SK-N-SH treated with all-trans-retinoic acid at 6 μM for 48 hours (cell line): Measurements from ENCODE around the gene RIT1.

ENCODE experiments used
- ATAC-seq: fragments of 200-7000 bp; cut with Tn5 transposase; 3 replicates; pipeline ENCODE4 v1.9.1; 2020; ENCODE audit warnings: mild to moderate bottlenecking, moderate library complexity
- ARNTL ChIP-seq: fragments of 450-650 bp; formaldehyde crosslinking; IDR thresholded peaks from 2 replicates; pipeline ENCODE4 v1.5.0; 2020; ENCODE audit warnings: low read depth, mild to moderate bottlenecking, moderate library complexity, borderline replicate concordance
- BACH2 ChIP-seq: fragments of 250-450 bp; sonication (Bioruptor Pico); IDR thresholded peaks from 2 replicates; pipeline ENCODE4 v1.9.0; 2021; ENCODE audit warnings: mild to moderate bottlenecking, borderline replicate concordance
- CSDC2 ChIP-seq: fragments of 250-450 bp; sonication (Bioruptor Pico); IDR thresholded peaks from 2 replicates; pipeline ENCODE4 v1.5.0; 2020; ENCODE audit warnings: mild to moderate bottlenecking, moderate library complexity
- GLIS3 ChIP-seq: fragments of 250-450 bp; sonication (Bioruptor Pico); IDR thresholded peaks from 2 replicates; pipeline ENCODE4 v1.5.0; 2020; ENCODE audit warnings: mild to moderate bottlenecking, moderate library complexity
- ISL1 ChIP-seq: fragments of 250-450 bp; sonication (Bioruptor Pico); IDR thresholded peaks from 2 replicates; pipeline ENCODE4 v2.1.2; 2022; ENCODE audit warnings: mild to moderate bottlenecking, moderate library complexity
- OSR1 ChIP-seq: fragments of 250-450 bp; sonication (Bioruptor Pico); IDR thresholded peaks from 2 replicates; pipeline ENCODE4 v1.8.0; 2022; ENCODE audit warnings: moderate library complexity, mild to moderate bottlenecking, inconsistent platforms
- PPARA ChIP-seq: fragments of 250-450 bp; sonication (Bioruptor Pico); IDR thresholded peaks from 2 replicates; pipeline ENCODE4 v1.5.0; 2020; ENCODE audit warnings: mild to moderate bottlenecking, borderline replicate concordance
- RARB ChIP-seq: fragments of 250-450 bp; sonication (Bioruptor Pico); IDR thresholded peaks from 2 replicates; pipeline ENCODE4 v1.8.0; 2021; ENCODE audit warnings: mild to moderate bottlenecking, moderate library complexity
- SNAI2 ChIP-seq: fragments of 250-450 bp; sonication (Bioruptor Pico); IDR thresholded peaks from 2 replicates; pipeline ENCODE4 v1.5.0; 2020; ENCODE audit warnings: mild to moderate bottlenecking, moderate library complexity
- TCF4 ChIP-seq: fragments of 250-450 bp; sonication (Bioruptor Pico); IDR thresholded peaks from 2 replicates; pipeline ENCODE4 v1.8.0; 2021; ENCODE audit warnings: mild to moderate bottlenecking, moderate library complexity, borderline replicate concordance
- ZFP3 ChIP-seq: fragments of 250-450 bp; sonication (Bioruptor Pico); IDR thresholded peaks from 2 replicates; pipeline ENCODE4 v1.5.0; 2020; ENCODE audit warnings: mild to moderate bottlenecking, moderate library complexity
- ZFP30 ChIP-seq: fragments of 450-650 bp; formaldehyde crosslinking; IDR thresholded peaks from 2 replicates; pipeline ENCODE4 v1.5.0; 2022; ENCODE audit warnings: mild to moderate bottlenecking, moderate library complexity
- ZNF565 ChIP-seq: fragments of 450-650 bp; formaldehyde crosslinking; conservative IDR thresholded peaks from 2 replicates; pipeline ENCODE4 v1.5.0; 2020; ENCODE audit warnings: low read depth, mild to moderate bottlenecking, moderate library complexity
- ZNF70 ChIP-seq: fragments of 450-650 bp; formaldehyde crosslinking; IDR thresholded peaks from 2 replicates; pipeline ENCODE4 v1.5.0; 2020; ENCODE audit warnings: mild to moderate bottlenecking, moderate library complexity
- ZNF8 ChIP-seq: fragments of 450-650 bp; formaldehyde crosslinking; IDR thresholded peaks from 2 replicates; pipeline ENCODE4 v1.5.0; 2020; ENCODE audit warnings: mild to moderate bottlenecking, moderate library complexity
- TF ChIP-seq, protein P1 (sequence below): fragments of 250-450 bp; sonication (Bioruptor Pico); IDR thresholded peaks from 2 replicates; pipeline ENCODE4 v1.5.0; 2020; ENCODE audit warnings: mild to moderate bottlenecking, moderate library complexity
- TF ChIP-seq, protein P2 (sequence below): fragments of 250-450 bp; sonication (Bioruptor Pico); IDR thresholded peaks from 2 replicates; pipeline ENCODE4 v1.8.0; 2021; ENCODE audit warnings: low read depth, mild to moderate bottlenecking, moderate library complexity, borderline replicate concordance
- TF ChIP-seq, protein P3 (sequence below): fragments of 250-450 bp; sonication (Bioruptor Pico); IDR thresholded peaks from 2 replicates; pipeline ENCODE4 v1.5.1; 2021; ENCODE audit warnings: mild to moderate bottlenecking, moderate library complexity
- TF ChIP-seq, protein P4 (sequence below): fragments of 250-450 bp; sonication (Bioruptor Pico); IDR thresholded peaks from 2 replicates; pipeline ENCODE4 v1.8.0; 2020; ENCODE audit warnings: mild to moderate bottlenecking, moderate library complexity, borderline replicate concordance

RIT1 gene

DNA sequence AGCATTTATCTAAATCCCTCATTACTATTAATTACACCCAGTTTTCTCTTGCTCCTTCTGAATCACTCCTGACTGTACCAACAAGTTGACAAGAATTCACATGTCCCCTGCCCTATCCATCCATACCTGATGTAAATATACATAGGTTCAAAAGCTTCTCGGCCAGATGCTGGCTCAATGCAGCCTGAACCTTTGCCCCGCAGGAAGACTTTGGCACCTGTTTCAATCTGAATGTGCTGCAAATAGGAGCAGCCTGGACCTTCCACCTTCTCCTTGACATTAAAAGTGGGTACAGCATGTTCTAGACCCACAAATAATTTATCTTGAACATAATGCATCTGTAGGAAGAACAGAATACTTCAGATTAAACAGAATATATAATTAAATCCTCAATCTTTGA is 14.4 kb upstream of the RIT1 start:
- TF ChIP-seq CSDC2 (CRISPR knock-in tag) (no peak), ZFP3 (CRISPR knock-in tag) (no peak), ZNF70 (no peak), ZNF565 (no peak), OSR1 (CRISPR knock-in tag) (no peak), SNAI2 (CRISPR knock-in tag) (no peak), ARNTL (CRISPR knock-in tag) (no peak), RARB (CRISPR knock-in tag) (no peak), ISL1 (CRISPR knock-in tag) (no peak), TCF4 (CRISPR knock-in tag) (no peak), ZNF8 (CRISPR knock-in tag) (no peak)
- TF ChIP-seq, protein P1, sequence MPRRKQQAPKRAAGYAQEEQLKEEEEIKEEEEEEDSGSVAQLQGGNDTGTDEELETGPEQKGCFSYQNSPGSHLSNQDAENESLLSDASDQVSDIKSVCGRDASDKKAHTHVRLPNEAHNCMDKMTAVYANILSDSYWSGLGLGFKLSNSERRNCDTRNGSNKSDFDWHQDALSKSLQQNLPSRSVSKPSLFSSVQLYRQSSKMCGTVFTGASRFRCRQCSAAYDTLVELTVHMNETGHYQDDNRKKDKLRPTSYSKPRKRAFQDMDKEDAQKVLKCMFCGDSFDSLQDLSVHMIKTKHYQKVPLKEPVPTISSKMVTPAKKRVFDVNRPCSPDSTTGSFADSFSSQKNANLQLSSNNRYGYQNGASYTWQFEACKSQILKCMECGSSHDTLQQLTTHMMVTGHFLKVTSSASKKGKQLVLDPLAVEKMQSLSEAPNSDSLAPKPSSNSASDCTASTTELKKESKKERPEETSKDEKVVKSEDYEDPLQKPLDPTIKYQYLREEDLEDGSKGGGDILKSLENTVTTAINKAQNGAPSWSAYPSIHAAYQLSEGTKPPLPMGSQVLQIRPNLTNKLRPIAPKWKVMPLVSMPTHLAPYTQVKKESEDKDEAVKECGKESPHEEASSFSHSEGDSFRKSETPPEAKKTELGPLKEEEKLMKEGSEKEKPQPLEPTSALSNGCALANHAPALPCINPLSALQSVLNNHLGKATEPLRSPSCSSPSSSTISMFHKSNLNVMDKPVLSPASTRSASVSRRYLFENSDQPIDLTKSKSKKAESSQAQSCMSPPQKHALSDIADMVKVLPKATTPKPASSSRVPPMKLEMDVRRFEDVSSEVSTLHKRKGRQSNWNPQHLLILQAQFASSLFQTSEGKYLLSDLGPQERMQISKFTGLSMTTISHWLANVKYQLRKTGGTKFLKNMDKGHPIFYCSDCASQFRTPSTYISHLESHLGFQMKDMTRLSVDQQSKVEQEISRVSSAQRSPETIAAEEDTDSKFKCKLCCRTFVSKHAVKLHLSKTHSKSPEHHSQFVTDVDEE (CRISPR knock-in tag) = no peak
- TF ChIP-seq, protein P2, sequence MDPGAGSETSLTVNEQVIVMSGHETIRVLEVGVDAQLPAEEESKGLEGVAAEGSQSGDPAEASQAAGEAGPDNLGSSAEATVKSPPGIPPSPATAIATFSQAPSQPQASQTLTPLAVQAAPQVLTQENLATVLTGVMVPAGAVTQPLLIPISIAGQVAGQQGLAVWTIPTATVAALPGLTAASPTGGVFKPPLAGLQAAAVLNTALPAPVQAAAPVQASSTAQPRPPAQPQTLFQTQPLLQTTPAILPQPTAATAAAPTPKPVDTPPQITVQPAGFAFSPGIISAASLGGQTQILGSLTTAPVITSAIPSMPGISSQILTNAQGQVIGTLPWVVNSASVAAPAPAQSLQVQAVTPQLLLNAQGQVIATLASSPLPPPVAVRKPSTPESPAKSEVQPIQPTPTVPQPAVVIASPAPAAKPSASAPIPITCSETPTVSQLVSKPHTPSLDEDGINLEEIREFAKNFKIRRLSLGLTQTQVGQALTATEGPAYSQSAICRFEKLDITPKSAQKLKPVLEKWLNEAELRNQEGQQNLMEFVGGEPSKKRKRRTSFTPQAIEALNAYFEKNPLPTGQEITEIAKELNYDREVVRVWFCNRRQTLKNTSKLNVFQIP (CRISPR knock-in tag) = no peak

DNA sequence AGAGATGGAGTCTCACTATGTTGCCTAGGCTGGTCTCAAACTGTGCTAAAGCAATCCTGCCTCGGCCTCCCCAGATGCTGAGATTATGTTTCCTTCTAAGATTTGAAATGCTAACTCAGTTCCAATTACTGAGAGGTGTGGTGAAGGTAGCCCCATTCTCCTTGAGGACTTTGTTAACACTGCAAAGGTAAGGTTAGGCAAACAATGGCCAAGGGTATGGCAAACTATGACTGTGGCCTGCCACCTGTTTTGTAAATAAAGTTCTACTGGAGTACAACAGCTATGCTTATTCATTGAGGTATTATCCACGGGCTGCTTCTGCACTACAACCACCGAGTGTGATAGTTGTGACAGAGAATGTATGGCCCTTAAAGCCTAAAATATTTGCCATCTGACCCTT is 9.6 kb upstream of the RIT1 start:
- no peak for ATAC-seq

More for the DNA sequence above, 14.4 kb upstream of the RIT1 start:
- ATAC-seq = no peak

DNA sequence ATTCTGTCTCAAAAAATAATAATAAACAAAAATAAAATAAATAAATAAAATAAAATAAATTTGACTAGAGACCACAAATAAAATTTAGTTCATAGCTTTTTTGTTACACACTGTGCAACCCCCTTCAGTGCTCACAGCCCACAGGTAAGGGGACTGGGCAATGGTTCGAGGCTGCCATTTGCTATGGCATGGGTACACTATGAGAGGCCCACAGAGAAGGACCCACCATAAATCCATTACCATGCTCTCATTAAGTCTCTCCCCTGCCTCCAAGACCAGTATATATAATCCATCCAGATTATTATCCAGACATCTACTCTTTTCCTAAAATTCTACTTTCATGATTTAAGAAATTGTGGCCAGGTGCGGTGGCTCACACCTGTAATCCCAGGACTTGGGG is 8.7 kb upstream of the RIT1 start:
- no peak for TF ChIP-seq SNAI2 (CRISPR knock-in tag)
- no peak for TF ChIP-seq GLIS3 (CRISPR knock-in tag)
- TF ChIP-seq, protein P3, sequence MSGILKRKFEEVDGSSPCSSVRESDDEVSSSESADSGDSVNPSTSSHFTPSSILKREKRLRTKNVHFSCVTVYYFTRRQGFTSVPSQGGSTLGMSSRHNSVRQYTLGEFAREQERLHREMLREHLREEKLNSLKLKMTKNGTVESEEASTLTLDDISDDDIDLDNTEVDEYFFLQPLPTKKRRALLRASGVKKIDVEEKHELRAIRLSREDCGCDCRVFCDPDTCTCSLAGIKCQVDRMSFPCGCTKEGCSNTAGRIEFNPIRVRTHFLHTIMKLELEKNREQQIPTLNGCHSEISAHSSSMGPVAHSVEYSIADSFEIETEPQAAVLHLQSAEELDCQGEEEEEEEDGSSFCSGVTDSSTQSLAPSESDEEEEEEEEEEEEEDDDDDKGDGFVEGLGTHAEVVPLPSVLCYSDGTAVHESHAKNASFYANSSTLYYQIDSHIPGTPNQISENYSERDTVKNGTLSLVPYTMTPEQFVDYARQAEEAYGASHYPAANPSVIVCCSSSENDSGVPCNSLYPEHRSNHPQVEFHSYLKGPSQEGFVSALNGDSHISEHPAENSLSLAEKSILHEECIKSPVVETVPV (CRISPR knock-in tag) = no peak
- TF ChIP-seq ZNF70 = no peak
- TF ChIP-seq OSR1 (CRISPR knock-in tag) = no peak
- no peak for TF ChIP-seq PPARA (CRISPR knock-in tag)
- TF ChIP-seq, protein P1 (CRISPR knock-in tag) = no peak
- no peak for TF ChIP-seq ARNTL (CRISPR knock-in tag)
- ATAC-seq = no peak

More for the DNA sequence above, 9.6 kb upstream of the RIT1 start:
- no peak for TF ChIP-seq SNAI2 (CRISPR knock-in tag)
- TF ChIP-seq TCF4 (CRISPR knock-in tag) = no peak
- TF ChIP-seq, protein P4, sequence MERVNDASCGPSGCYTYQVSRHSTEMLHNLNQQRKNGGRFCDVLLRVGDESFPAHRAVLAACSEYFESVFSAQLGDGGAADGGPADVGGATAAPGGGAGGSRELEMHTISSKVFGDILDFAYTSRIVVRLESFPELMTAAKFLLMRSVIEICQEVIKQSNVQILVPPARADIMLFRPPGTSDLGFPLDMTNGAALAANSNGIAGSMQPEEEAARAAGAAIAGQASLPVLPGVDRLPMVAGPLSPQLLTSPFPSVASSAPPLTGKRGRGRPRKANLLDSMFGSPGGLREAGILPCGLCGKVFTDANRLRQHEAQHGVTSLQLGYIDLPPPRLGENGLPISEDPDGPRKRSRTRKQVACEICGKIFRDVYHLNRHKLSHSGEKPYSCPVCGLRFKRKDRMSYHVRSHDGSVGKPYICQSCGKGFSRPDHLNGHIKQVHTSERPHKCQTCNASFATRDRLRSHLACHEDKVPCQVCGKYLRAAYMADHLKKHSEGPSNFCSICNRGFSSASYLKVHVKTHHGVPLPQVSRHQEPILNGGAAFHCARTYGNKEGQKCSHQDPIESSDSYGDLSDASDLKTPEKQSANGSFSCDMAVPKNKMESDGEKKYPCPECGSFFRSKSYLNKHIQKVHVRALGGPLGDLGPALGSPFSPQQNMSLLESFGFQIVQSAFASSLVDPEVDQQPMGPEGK (CRISPR knock-in tag) = no peak
- TF ChIP-seq RARB (CRISPR knock-in tag) = no peak
- no peak for TF ChIP-seq ZNF70
- TF ChIP-seq ZFP3 (CRISPR knock-in tag) = no peak
- no peak for TF ChIP-seq ISL1 (CRISPR knock-in tag)
- TF ChIP-seq ARNTL (CRISPR knock-in tag) = no peak
- TF ChIP-seq CSDC2 (CRISPR knock-in tag) = no peak
- no peak for TF ChIP-seq GLIS3 (CRISPR knock-in tag)
- TF ChIP-seq, protein P3 (CRISPR knock-in tag) = no peak
- no peak for TF ChIP-seq BACH2 (CRISPR knock-in tag)
- TF ChIP-seq PPARA (CRISPR knock-in tag) = no peak
- TF ChIP-seq ZFP30 = no peak
